Measurements from ENCODE around the gene CNNM4.
"Not testable (repeated sequence)": the region's sequence is repeated elsewhere in the genome, so short reads cannot be mapped to it uniquely, and the experiment has no call there.

CNNM4 gene

GRCh38 chr2:96795076-96795475 lies 34.4 kb downstream of the CNNM4 start:
- DNase-seq = no peak

GRCh38 chr2:96796497-96796896 lies 35.8 kb downstream of the CNNM4 start:
- not testable (repeated sequence) for DNase-seq

- DNase-seq = no peak
These were observed 36.4 kb downstream of the CNNM4 start for GRCh38 chr2:96797066-96797625.

- DNase-seq = no peak
These were observed 38.3 kb downstream of the CNNM4 start for GRCh38 chr2:96798733-96799622.

GRCh38 chr2:96799623-96799935 lies 38.9 kb downstream of the CNNM4 start:
- no peak for DNase-seq

GRCh38 chr2:96800061-96801004 lies 39.6 kb downstream of the CNNM4 start:
- DNase-seq = no peak

GRCh38 chr2:96801005-96801785 lies 40.5 kb downstream of the CNNM4 start:
- peak; percentile 78 for DNase-seq

- DNase-seq = peak; percentile 50
These were observed 41.3 kb downstream of the CNNM4 start for GRCh38 chr2:96801786-96802595.

- DNase-seq = no peak
These were observed 42.0 kb downstream of the CNNM4 start for GRCh38 chr2:96802721-96803120.

- no peak for DNase-seq
These were observed 44.3 kb downstream of the CNNM4 start for GRCh38 chr2:96804986-96805385.

GRCh38 chr2:96805946-96806345 lies 45.2 kb downstream of the CNNM4 start:
- not testable (repeated sequence) for DNase-seq

GRCh38 chr2:96806468-96807126 lies 45.9 kb downstream of the CNNM4 start:
- DNase-seq = peak; percentile 69

- no peak for DNase-seq
These were observed 46.4 kb downstream of the CNNM4 start for GRCh38 chr2:96807127-96807471.

- DNase-seq = no peak
These were observed 47.6 kb downstream of the CNNM4 start for GRCh38 chr2:96808176-96808837.

GRCh38 chr2:96809216-96809882 lies 48.6 kb downstream of the CNNM4 start:
- no peak for DNase-seq

- DNase-seq = no peak
These were observed 49.5 kb downstream of the CNNM4 start for GRCh38 chr2:96809951-96810782.

GRCh38 chr2:96810783-96811192 lies 50.1 kb downstream of the CNNM4 start:
- no peak for DNase-seq

GRCh38 chr2:96811917-96812316 lies 51.2 kb downstream of the CNNM4 start:
- no peak for DNase-seq

GRCh38 chr2:96813656-96814055 lies 53.0 kb downstream of the CNNM4 start:
- DNase-seq = no peak

All from CD4-positive, alpha-beta T cell treated with Interleukin-17A for 4 hours (primary cell).